CD4-positive, alpha-beta T cell (primary cell): ENCODE data around the gene MAU2. TPM values are rescaled to one million over a fixed set of nuclear protein-coding genes. Genes with fewer than 3 reads are reported as not detected.
A peak's percentile ranks its signal among the peaks of the same experiment; 100 is the strongest.

ENCODE experiments used
- ATAC-seq: fragments of 200-7000 bp; cut with Tn5 transposase; one replicate; pipeline ENCODE4 v1.10.0; 2022; ENCODE audit warnings: mild to moderate bottlenecking; ENCODE audit not compliant: poor library complexity
- CTCF ChIA-PET: fragments of 350-600 bp; sonication (Branson Sonifier 250); formaldehyde crosslinking; loops from one replicate; lab custom pipeline; 2021; ENCODE audit warnings: antibody characterized with exemption, inconsistent platforms; lab: Charles Lee
- POLR2A ChIA-PET: fragments of 350-600 bp; sonication (Branson Sonifier 250); formaldehyde crosslinking; loops from one replicate; lab custom pipeline; 2021; ENCODE audit warnings: antibody characterized with exemption, inconsistent platforms; lab: Charles Lee
- DNase-seq, 14 experiments: peaks; one replicate each; pipeline ENCODE4 v3.0.0-alpha.2; 2013 to 2020; ENCODE audit warnings: mixed read lengths in 2 of 14
- H3K27ac ChIP-seq, 2 donors: one replicate each; pipeline versions ENCODE4 v1.5.1 to v1.7.0; 2013; ENCODE audit warnings: low read length in 2 of 2, low read depth in 1 of 2, mild to moderate bottlenecking in 1 of 2
- H3K27me3 ChIP-seq, 2 experiments: 1 replicate in 1 of 2; 2 replicates in 1 of 2; pipeline versions ENCODE4 v1.6.1 to v1.7.0; 2013; ENCODE audit warnings: low read length in 2 of 2, control low read depth in 1 of 2, mild to moderate bottlenecking in 1 of 2, moderate library complexity in 1 of 2; ENCODE audit not compliant: insufficient read depth in 2 of 2, control insufficient read depth in 1 of 2
- H3K36me3 ChIP-seq: one replicate; pipeline ENCODE4 v1.6.1; 2013; ENCODE audit warnings: low read length, control low read depth; ENCODE audit not compliant: insufficient read depth
- H3K4me1 ChIP-seq: one replicate; pipeline ENCODE4 v1.6.1; 2013; ENCODE audit warnings: low read length, control low read depth; ENCODE audit not compliant: insufficient read depth
- H3K4me3 ChIP-seq: one replicate; pipeline ENCODE4 v1.5.1; 2013; ENCODE audit warnings: mild to moderate bottlenecking, low read length, moderate library complexity
- H3K9me3 ChIP-seq, 2 experiments: 1 replicate in 1 of 2; 2 replicates in 1 of 2; pipeline versions ENCODE4 v1.6.1 to v1.7.0; 2013; ENCODE audit warnings: low read length in 2 of 2, mild to moderate bottlenecking in 2 of 2, control low read depth in 1 of 2, moderate library complexity in 1 of 2; ENCODE audit not compliant: control insufficient read depth in 1 of 2, insufficient read depth in 1 of 2
- H3K27ac Mint-ChIP-seq: one replicate; pipeline ENCODE4 v1.8.0; 2020; ENCODE audit warnings: mixed read lengths
- H3K27me3 Mint-ChIP-seq: one replicate; pipeline ENCODE4 v1.8.0; 2021; ENCODE audit warnings: mixed read lengths
- H3K36me3 Mint-ChIP-seq: one replicate; pipeline ENCODE4 v1.8.0; 2021; ENCODE audit warnings: low read depth, mixed read lengths
- H3K4me1 Mint-ChIP-seq: one replicate; pipeline ENCODE4 v1.8.0; 2021; ENCODE audit warnings: low read depth, mixed read lengths
- H3K4me3 Mint-ChIP-seq: one replicate; pipeline ENCODE4 v1.8.0; 2020; ENCODE audit warnings: mild to moderate bottlenecking, mixed read lengths
- H3K9me3 Mint-ChIP-seq: one replicate; pipeline ENCODE4 v1.8.0; 2020; ENCODE audit warnings: mixed read lengths
- intact Hi-C, 2 experiments: fragments of 100-400 bp; cut with DNase I in 1 of 2; cut with micrococcal nuclease in 1 of 2; formaldehyde crosslinking; loops; one replicate each; pipeline versions ENCODE4 v1.15.1 to v1.9.0; 2023 to 2025; cut with DNase I, micrococcal nuclease
- total RNA-seq, 174 experiments: library from RNA in 2 of 174; stranded (reverse) in 2 of 174; gene quantifications; one replicate each; pipeline ENCODE4 v1.2.3 and lab custom pipeline; 2021 to 2026
- TF ChIP-seq, protein P1 (sequence below): fragments of 200-600 bp; IDR thresholded peaks from one replicate; pipeline ENCODE4 v1.8.0; 2022; ENCODE audit warnings: antibody characterized with exemption, mild to moderate bottlenecking

MAU2 gene
- total RNA-seq, 2 experiments from 2014 or later: 132 to 133 TPM

DNA sequence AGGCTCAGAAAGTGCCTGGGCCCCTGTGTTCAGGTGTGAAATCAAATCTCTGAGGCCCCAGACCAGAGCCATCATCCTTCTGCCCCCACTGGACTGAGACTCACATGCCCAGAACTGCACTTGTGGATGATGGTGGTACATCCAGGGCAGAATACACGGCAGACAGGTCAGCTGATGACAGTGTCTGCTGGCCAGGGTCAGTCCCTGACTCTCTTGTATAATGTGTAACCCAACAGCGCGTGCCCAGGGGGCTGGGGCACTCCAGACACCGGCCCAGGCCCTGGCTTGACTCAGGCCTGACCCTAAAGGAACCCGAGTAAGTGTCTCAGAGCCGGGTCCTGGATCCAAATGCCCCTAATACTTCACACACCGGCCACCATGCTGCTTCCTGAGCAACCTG lies 47.5 kb downstream of the MAU2 start:
- Histone ChIP-seq H3K36me3 (no peaks in the 10 kb centered on the region), H3K4me1 (peaks cover 41% of the 10 kb centered on the region), H3K27ac (no peak overlapping the region), H3K9me3 (no peaks in the 10 kb centered on the region), H3K27me3 (no peaks in the 10 kb centered on the region), H3K4me3 (no peak overlapping the region)
- Mint-ChIP-seq H3K27ac (no peak overlapping the region), H3K27me3 (no peaks in the 10 kb centered on the region), H3K4me3 (no peak overlapping the region), H3K4me1 (peaks cover 26% of the 10 kb centered on the region), H3K9me3 (no peaks in the 10 kb centered on the region), H3K36me3 (no peaks in the 10 kb centered on the region)
- TF ChIP-seq, protein P1, sequence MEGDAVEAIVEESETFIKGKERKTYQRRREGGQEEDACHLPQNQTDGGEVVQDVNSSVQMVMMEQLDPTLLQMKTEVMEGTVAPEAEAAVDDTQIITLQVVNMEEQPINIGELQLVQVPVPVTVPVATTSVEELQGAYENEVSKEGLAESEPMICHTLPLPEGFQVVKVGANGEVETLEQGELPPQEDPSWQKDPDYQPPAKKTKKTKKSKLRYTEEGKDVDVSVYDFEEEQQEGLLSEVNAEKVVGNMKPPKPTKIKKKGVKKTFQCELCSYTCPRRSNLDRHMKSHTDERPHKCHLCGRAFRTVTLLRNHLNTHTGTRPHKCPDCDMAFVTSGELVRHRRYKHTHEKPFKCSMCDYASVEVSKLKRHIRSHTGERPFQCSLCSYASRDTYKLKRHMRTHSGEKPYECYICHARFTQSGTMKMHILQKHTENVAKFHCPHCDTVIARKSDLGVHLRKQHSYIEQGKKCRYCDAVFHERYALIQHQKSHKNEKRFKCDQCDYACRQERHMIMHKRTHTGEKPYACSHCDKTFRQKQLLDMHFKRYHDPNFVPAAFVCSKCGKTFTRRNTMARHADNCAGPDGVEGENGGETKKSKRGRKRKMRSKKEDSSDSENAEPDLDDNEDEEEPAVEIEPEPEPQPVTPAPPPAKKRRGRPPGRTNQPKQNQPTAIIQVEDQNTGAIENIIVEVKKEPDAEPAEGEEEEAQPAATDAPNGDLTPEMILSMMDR: no peak
- DNase-seq (no peak), ATAC-seq (no peak)
- ChIA-PET CTCF (interaction anchor here (1.4 to 1.8 kb wide), 2 partner anchors 43 to 122 kb away, joined by 4 read pairs; no protein-coding TSS in a partner anchor), POLR2A (interaction anchor here (0.6 to 1.6 kb wide), 2 partner anchors 17 to 122 kb away, joined by 3 to 6 read pairs; no protein-coding TSS in a partner anchor)
- intact Hi-C loops: loop anchor here in 1 of 2 experiments (10.0 kb wide), 1 partner anchor 277 kb away; the partner anchor contains the start of gene GMIP

DNA sequence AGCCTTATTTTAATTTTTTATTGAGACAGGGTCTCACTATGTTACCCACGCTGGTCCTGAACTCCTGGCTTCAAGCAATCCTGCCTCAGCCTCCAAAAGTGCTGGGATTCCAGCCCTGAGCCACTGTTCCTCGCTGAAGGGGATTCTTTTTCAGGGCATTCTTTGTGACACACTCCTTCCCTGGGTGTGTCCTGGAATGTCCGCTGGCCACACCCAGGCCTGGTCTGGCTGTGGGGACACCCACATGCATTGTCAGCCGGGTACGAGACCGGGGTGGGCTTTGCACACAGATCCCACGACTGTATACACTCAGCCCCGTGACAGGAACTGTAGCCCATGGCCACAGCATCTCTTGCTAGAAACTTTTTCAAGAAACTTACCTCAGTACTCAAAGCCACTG lies 50.4 kb downstream of the MAU2 start:
- H3K4me1 Mint-ChIP-seq: peaks cover 19% of the 10 kb centered on the region
- no peaks in the 10 kb centered on the region for H3K9me3 Mint-ChIP-seq
- no peaks in the 10 kb centered on the region for H3K36me3 ChIP-seq
- intact Hi-C loops: no loop called here
- ChIA-PET CTCF (no interaction called here), POLR2A (no interaction called here)
- H3K27ac ChIP-seq: no peak overlapping the region
- no peak overlapping the region for H3K27ac Mint-ChIP-seq
- H3K36me3 Mint-ChIP-seq: no peaks in the 10 kb centered on the region
- H3K4me3 ChIP-seq: no peak overlapping the region
- DNase-seq: no peak
- TF ChIP-seq, protein P1: no peak
- no peak overlapping the region for H3K4me3 Mint-ChIP-seq
- no peak for ATAC-seq
- no peaks in the 10 kb centered on the region for H3K27me3 Mint-ChIP-seq
- H3K9me3 ChIP-seq: no peaks in the 10 kb centered on the region
- H3K4me1 ChIP-seq: peaks cover 26% of the 10 kb centered on the region
- no peaks in the 10 kb centered on the region for H3K27me3 ChIP-seq

DNA sequence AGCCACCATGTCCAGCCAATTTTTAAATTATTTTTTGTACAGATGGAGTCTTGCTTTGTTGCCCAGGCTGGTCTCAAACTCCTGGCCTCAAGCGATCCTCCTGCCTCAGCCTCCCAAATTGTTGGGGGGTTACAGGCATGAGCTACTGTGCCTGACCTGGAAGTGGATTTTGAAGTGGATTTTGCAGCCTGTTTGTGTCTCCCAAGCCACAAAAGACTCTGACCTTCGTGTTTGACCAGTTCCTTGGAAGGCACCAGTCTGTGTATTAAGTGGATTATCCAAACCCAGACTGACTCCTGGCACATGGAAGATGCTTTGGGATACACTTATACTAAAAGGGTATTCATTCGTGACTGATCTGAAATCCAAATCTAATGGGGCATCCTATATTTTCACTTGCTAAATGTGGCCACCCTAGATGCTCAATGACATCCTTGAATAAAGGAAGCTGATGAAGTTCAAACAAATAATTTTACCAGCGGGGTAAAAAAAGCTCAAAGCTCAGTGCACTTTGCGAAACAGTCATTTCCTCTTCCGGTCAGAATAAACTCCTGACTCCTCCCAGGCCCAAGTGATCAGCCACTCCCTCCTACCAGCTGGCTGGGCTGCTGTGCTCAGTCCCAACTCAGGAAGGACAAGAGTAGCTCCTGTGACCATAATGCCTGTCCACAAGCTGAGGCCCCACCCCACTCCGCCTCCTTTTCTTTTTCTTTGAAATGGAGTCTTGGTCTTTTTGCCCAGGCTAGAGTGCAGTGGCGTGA lies 52.2 kb downstream of the MAU2 start:
- Histone ChIP-seq H3K4me3 (no peak overlapping the region), H3K27me3 (no peaks in the 10 kb centered on the region), H3K27ac (peak overlapping the region in 1 of 2 donors; percentile 81), H3K36me3 (no peaks in the 10 kb centered on the region), H3K9me3 (no peaks in the 10 kb centered on the region), H3K4me1 (peaks cover 17% of the 10 kb centered on the region)
- DNase-seq (peak in 6 of 14 experiments; percentile 18 to 86 (median 62)), ATAC-seq (peak; percentile 83)
- ChIA-PET CTCF (interaction anchor here (1.3 kb wide), 2 partner anchors 12 to 118 kb away, joined by 3 to 7 read pairs; no protein-coding TSS in a partner anchor), POLR2A (interaction anchor here (0.7 to 5.8 kb wide), 11 partner anchors 8 to 139 kb away, joined by 3 to 35 read pairs (median 5); partner anchors contain the start of gene GATAD2A)
- intact Hi-C loops: no loop called here
- peaks cover 12% of the 10 kb centered on the region for H3K4me1 Mint-ChIP-seq
- no peaks in the 10 kb centered on the region for H3K9me3 Mint-ChIP-seq
- TF ChIP-seq, protein P1: no peak
- peak overlapping the region; percentile 85 for H3K27ac Mint-ChIP-seq
- H3K4me3 Mint-ChIP-seq: peak overlapping the region; percentile 43
- no peaks in the 10 kb centered on the region for H3K36me3 Mint-ChIP-seq
- no peaks in the 10 kb centered on the region for H3K27me3 Mint-ChIP-seq
